ENCODE results near the gene PIP4K2C.

Gene PIP4K2C

DNA sequence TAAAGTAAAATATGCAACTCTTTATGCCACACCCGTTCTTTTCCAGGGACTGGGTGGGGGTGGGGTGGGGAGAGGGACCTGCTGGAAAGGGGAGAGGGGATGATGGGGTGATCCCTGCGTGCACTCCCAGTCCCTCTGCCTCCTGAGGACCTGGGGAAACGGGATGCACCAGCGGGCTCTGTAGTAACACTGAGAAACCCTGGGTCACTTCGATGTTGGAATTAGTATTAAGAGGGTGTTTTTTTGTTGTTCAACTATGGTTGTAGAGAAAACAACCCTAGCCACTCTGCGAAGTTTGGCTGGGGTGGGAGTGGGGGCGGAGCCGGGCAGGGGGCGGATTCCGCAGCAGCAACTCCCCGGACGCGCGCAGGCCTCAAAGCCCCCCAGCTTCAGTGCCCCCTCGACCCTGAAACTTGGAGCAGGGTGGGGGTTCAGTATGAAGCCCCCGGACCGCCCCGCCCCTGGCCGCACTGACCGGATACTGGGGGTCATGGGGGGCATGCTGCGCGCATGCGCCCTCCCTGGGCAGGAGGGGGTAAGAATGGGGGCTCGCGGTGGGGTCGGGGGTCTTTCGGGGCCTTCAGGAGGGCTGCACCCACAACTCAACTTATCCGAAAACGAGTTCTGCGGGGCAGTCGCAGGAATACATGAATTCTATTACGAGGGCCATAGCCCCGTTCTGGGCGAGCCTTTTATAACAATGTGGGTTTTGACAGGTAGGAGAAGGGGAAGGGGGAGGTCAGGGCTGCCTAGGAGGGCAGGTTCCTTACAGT lies 19.0 kb downstream of the PIP4K2C start:
- no peak for DNase-seq (ENCODE audit: low read depth in 1 of 2, low spot score in 1 of 2)
- no peak overlapping the region for H3K4me3 ChIP-seq (replicated peaks; ENCODE audit: insufficient read depth, low read length)
- peaks cover 72% of the 10 kb centered on the region for H3K27me3 ChIP-seq (ENCODE audit: insufficient read depth, poor library complexity, severe bottlenecking)
- no peak overlapping the region for H3K27ac ChIP-seq (replicated peaks)
- TF ChIP-seq SPI1 (IDR thresholded peaks at IDR 0.05; ENCODE audit: borderline replicate concordance, low read depth), result no peak
- TF ChIP-seq, protein P1, sequence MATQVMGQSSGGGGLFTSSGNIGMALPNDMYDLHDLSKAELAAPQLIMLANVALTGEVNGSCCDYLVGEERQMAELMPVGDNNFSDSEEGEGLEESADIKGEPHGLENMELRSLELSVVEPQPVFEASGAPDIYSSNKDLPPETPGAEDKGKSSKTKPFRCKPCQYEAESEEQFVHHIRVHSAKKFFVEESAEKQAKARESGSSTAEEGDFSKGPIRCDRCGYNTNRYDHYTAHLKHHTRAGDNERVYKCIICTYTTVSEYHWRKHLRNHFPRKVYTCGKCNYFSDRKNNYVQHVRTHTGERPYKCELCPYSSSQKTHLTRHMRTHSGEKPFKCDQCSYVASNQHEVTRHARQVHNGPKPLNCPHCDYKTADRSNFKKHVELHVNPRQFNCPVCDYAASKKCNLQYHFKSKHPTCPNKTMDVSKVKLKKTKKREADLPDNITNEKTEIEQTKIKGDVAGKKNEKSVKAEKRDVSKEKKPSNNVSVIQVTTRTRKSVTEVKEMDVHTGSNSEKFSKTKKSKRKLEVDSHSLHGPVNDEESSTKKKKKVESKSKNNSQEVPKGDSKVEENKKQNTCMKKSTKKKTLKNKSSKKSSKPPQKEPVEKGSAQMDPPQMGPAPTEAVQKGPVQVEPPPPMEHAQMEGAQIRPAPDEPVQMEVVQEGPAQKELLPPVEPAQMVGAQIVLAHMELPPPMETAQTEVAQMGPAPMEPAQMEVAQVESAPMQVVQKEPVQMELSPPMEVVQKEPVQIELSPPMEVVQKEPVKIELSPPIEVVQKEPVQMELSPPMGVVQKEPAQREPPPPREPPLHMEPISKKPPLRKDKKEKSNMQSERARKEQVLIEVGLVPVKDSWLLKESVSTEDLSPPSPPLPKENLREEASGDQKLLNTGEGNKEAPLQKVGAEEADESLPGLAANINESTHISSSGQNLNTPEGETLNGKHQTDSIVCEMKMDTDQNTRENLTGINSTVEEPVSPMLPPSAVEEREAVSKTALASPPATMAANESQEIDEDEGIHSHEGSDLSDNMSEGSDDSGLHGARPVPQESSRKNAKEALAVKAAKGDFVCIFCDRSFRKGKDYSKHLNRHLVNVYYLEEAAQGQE (IDR thresholded peaks at IDR 0.05; ENCODE audit: insufficient replicate concordance, low read depth), result no peak
- TF ChIP-seq, protein P2, sequence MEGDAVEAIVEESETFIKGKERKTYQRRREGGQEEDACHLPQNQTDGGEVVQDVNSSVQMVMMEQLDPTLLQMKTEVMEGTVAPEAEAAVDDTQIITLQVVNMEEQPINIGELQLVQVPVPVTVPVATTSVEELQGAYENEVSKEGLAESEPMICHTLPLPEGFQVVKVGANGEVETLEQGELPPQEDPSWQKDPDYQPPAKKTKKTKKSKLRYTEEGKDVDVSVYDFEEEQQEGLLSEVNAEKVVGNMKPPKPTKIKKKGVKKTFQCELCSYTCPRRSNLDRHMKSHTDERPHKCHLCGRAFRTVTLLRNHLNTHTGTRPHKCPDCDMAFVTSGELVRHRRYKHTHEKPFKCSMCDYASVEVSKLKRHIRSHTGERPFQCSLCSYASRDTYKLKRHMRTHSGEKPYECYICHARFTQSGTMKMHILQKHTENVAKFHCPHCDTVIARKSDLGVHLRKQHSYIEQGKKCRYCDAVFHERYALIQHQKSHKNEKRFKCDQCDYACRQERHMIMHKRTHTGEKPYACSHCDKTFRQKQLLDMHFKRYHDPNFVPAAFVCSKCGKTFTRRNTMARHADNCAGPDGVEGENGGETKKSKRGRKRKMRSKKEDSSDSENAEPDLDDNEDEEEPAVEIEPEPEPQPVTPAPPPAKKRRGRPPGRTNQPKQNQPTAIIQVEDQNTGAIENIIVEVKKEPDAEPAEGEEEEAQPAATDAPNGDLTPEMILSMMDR (IDR thresholded peaks at IDR 0.05; ENCODE audit: insufficient read depth, low read length), result no peak
- TF ChIP-seq POLR2AphosphoS5 (IDR thresholded peaks at IDR 0.05; ENCODE audit: low read depth), result no peak
- no peak for TF ChIP-seq GABPA (IDR thresholded peaks at IDR 0.05; ENCODE audit: low read depth)

DNA sequence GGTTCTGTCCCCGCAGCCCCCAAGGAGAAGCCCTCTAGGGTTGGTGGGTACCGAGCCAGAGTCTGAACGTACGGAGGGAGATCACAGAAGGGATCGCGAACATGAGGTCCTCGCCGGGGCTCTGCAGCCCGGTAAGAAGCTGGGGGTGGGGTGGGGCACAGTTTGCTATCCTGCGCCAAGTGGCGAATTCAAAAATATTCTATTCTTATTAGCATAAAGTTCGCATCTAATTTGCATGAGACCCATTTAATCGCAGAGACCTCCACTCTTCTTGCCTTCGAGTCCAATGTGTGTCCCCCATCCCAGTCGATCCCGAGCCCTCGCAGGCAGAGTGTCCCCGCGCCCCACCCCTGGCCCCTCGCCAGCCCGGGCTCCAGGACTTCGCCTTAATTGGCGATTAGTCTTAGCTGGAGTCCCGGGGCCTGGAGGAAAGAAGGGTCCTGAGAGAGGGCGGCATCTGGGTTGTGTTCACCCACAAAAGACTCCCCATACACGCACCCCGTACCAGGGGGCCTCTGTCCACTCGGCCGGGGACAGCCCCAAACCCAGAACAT lies 19.6 kb downstream of the PIP4K2C start:
- no peak for DNase-seq (ENCODE audit: low read depth in 1 of 2, low spot score in 1 of 2)
- no peak overlapping the region for H3K27ac ChIP-seq (replicated peaks)
- H3K4me3 ChIP-seq (replicated peaks; ENCODE audit: insufficient read depth, low read length), result no peak overlapping the region
- TF ChIP-seq, protein P1 (IDR thresholded peaks at IDR 0.05; ENCODE audit: insufficient replicate concordance, low read depth), result no peak
- no peak for TF ChIP-seq SPI1 (IDR thresholded peaks at IDR 0.05; ENCODE audit: borderline replicate concordance, low read depth)
- TF ChIP-seq POLR2AphosphoS5 (IDR thresholded peaks at IDR 0.05; ENCODE audit: low read depth), result no peak
- TF ChIP-seq, protein P2 (IDR thresholded peaks at IDR 0.05; ENCODE audit: insufficient read depth, low read length), result no peak
- TF ChIP-seq GABPA (IDR thresholded peaks at IDR 0.05; ENCODE audit: low read depth), result no peak
- H3K27me3 ChIP-seq (ENCODE audit: insufficient read depth, poor library complexity, severe bottlenecking), result peaks cover 70% of the 10 kb centered on the region

DNA sequence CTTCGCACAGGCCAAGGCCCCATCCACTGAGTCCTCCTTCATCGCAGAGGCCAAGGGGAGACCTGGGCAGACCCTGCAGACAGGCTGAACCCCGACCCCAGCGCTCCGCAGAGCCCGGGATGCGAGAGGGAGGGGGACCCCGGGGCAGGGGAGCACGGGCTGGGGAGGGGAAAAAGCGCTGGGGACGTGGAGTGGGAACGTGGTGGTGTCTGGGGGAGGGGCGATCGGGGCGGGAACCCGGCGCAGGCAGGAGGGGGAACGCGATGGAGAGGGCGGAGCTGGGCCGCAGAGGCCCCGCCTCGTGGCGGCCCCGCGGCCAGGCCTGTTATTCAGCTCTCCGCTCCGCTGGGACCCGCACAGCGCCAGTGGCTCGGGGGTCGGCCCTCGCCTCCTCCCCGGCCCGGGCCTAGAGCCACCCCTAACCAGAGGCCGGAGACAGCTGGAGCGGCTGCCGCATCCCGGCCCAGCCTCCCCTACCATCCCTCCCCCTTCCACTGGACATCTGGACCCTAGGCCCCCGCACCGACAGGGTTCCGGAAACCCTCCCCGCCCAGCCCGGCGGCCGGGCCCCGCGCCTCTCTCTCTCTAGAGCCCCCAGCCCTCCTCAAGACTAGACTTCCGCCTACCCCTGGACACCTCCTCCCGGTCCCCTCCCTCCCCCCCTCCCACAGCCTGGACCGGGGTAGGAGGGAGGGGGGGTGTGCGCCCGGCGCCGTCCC lies 20.3 kb downstream of the PIP4K2C start, which contains the start of gene ARHGEF25:
Gene ARHGEF25, plus strand, starts transcription at position 328 of the 719 bp plus-strand sequence. CDS start 460 bp downstream, outside the sequence.
- no peak within 1 kb of the TSS for H3K27ac ChIP-seq (replicated peaks)
- H3K4me3 ChIP-seq (replicated peaks; ENCODE audit: insufficient read depth, low read length), result peak within 1 kb of the TSS; percentile 34
- TF ChIP-seq SPI1 (IDR thresholded peaks at IDR 0.05; ENCODE audit: borderline replicate concordance, low read depth) (no peak), POLR2AphosphoS5 (IDR thresholded peaks at IDR 0.05; ENCODE audit: low read depth) (no peak), GABPA (IDR thresholded peaks at IDR 0.05; ENCODE audit: low read depth) (no peak)
- TF ChIP-seq, protein P1 (IDR thresholded peaks at IDR 0.05; ENCODE audit: insufficient replicate concordance, low read depth), result no peak
- TF ChIP-seq, protein P2 (IDR thresholded peaks at IDR 0.05; ENCODE audit: insufficient read depth, low read length), result no peak
- peaks cover 65% of the 10 kb centered on the region for H3K27me3 ChIP-seq (ENCODE audit: insufficient read depth, poor library complexity, severe bottlenecking)
- no peak for DNase-seq (ENCODE audit: low read depth in 1 of 2, low spot score in 1 of 2)
